ENCODE data around the gene TCF12.

TCF12 gene

DNA sequence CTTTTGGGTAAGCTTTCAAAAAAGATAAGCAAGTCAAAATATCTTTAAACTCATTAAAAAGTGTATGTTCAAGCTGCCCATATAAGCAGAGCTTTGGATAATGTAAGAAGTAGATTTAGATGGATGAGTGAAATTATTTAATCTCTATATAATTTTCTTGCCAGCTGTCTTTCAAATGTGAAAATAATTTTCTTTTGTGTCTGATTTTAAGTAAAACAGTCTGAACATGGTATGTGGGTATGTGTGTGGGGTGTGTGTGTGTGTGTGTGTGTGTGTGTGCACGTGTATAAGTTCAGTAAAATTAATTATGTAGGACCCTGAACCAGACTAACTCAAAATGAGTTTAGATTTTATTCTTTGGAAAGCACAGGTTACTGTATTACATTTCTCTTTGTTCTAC, 302.7 kb downstream of the TCF12 start:
- peak overlapping the region; percentile 50 for H3K4me3 ChIP-seq (replicated peaks; ENCODE audit: low read depth, low read length)
- DNase-seq (ENCODE audit: low read depth), result no peak
- TF ChIP-seq, protein P1, sequence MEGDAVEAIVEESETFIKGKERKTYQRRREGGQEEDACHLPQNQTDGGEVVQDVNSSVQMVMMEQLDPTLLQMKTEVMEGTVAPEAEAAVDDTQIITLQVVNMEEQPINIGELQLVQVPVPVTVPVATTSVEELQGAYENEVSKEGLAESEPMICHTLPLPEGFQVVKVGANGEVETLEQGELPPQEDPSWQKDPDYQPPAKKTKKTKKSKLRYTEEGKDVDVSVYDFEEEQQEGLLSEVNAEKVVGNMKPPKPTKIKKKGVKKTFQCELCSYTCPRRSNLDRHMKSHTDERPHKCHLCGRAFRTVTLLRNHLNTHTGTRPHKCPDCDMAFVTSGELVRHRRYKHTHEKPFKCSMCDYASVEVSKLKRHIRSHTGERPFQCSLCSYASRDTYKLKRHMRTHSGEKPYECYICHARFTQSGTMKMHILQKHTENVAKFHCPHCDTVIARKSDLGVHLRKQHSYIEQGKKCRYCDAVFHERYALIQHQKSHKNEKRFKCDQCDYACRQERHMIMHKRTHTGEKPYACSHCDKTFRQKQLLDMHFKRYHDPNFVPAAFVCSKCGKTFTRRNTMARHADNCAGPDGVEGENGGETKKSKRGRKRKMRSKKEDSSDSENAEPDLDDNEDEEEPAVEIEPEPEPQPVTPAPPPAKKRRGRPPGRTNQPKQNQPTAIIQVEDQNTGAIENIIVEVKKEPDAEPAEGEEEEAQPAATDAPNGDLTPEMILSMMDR (IDR thresholded peaks at IDR 0.05; ENCODE audit: low read length, missing control alignments), result no peak

GRCh38 chr15:57223345-57223744, 304.9 kb downstream of the TCF12 start:
- TF ChIP-seq, protein P1 (IDR thresholded peaks at IDR 0.05; ENCODE audit: low read length, missing control alignments), result no peak
- DNase-seq (ENCODE audit: low read depth), result no peak

DNA sequence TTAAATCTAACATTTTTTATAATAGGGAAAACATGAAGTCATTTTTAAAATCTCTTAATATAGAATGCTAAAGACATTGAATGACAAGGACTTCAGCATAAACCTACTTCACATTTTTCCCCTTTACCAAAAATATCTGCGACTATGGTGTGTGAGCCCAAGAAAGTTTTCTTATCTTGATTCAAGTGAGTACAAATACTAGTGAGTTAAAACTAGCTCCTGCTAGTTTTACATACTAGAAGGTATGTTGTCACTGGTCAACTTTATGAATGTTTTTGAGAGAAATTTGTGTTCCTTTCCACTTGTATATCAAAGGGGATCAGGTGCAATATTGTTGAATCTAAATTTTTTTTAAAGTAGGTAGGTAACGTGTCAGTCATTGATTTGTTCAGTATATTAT, 305.4 kb downstream of the TCF12 start:
- DNase-seq (ENCODE audit: low read depth), result no peak
- TF ChIP-seq, protein P1 (IDR thresholded peaks at IDR 0.05; ENCODE audit: low read length, missing control alignments), result no peak
- H3K4me3 ChIP-seq (replicated peaks; ENCODE audit: low read depth, low read length), result no peak overlapping the region

More at GRCh38 chr15:57223345-57223744, 304.9 kb downstream of the TCF12 start:
- H3K4me3 ChIP-seq (replicated peaks; ENCODE audit: low read depth, low read length), result no peak overlapping the region

DNA sequence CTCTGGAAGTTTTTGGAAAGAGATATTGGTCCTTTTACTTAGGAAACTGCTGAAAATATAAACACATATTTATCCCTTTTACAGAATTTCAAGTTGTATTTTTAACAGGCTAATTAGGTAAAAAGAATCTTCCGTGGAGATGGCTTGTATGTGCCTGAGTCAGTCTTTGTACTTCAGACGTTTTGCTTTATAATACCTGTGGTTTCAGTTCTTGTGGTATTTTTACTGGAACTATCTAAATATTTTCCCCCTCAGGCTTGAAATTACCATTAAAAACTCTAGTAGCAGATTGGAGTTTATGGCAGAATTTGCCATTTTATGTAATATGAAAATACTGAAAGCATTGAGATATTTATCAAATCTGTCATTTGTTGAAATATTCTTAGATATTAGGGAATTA, 306.2 kb downstream of the TCF12 start:
- TF ChIP-seq, protein P1 (IDR thresholded peaks at IDR 0.05; ENCODE audit: low read length, missing control alignments), result no peak
- H3K4me3 ChIP-seq (replicated peaks; ENCODE audit: low read depth, low read length), result no peak overlapping the region
- DNase-seq (ENCODE audit: low read depth), result no peak

DNA sequence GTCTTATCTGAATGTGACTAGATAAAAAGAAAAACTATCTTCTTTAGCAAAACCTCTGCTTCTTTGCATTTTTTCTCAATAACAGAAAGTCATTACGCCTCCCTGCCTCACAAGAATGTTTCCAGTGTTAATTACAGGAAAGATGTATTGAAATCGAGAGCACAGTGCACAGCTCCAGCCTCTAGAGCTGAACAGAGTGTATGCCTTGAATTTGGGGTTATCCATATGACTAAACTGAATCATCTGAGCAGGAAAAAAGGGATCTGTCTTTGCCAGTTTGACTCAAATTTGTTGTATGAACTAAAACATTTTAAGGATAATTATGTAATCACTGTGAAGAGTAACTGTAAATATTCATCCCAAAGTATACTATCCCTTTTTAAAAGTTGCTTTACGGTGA, 308.7 kb downstream of the TCF12 start:
- TF ChIP-seq, protein P1 (IDR thresholded peaks at IDR 0.05; ENCODE audit: low read length, missing control alignments), result no peak
- H3K4me3 ChIP-seq (replicated peaks; ENCODE audit: low read depth, low read length), result no peak overlapping the region
- DNase-seq (ENCODE audit: low read depth), result no peak

- TF ChIP-seq, protein P1 (IDR thresholded peaks at IDR 0.05; ENCODE audit: low read length, missing control alignments), result no peak
- no peak overlapping the region for H3K4me3 ChIP-seq (replicated peaks; ENCODE audit: low read depth, low read length)
- DNase-seq (ENCODE audit: low read depth), result peak; percentile 57
Observed at GRCh38 chr15:57227899-57228298, 309.5 kb downstream of the TCF12 start.

DNA sequence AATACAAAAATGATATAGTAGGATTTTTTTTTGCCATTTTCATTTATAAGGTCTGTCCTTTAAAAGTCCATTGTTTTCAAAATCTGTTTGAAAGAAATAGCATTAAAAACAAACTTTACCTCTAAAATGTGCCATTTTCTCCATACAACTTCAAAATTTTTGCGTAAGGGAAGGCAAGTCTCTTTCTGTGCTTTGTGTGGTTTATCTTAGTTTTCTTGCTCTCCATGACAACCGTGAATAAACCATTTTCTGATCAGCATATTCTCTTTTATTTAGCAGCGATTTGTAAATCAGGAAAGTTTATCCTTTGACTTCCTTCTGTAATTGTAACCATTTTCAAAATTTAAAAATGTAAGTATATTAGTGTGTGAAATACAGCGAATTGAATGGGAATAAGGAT, 310.0 kb downstream of the TCF12 start:
- TF ChIP-seq, protein P1 (IDR thresholded peaks at IDR 0.05; ENCODE audit: low read length, missing control alignments), result no peak
- H3K4me3 ChIP-seq (replicated peaks; ENCODE audit: low read depth, low read length), result no peak overlapping the region
- DNase-seq (ENCODE audit: low read depth), result no peak
